Neuronal stem cell (in vitro differentiated cells): ENCODE results near the gene CYP2W1.

Source experiments
- DNase-seq: peaks from one replicate; pipeline ENCODE4 v3.0.0-alpha.2; 2013; ENCODE audit warnings: low spot score
- H2AFZ ChIP-seq: one replicate; pipeline ENCODE4 v1.6.1; 2013; ENCODE audit warnings: mild to moderate bottlenecking, low read length, inconsistent platforms
- H2AK5ac ChIP-seq: 2 replicates; pipeline ENCODE4 v1.6.1; 2013; ENCODE audit warnings: low read depth, mild to moderate bottlenecking, inconsistent platforms, low read length, moderate library complexity, mixed read lengths
- H2BK120ac ChIP-seq: 2 replicates; pipeline ENCODE4 v1.6.1; 2013; ENCODE audit warnings: low read depth, mild to moderate bottlenecking, inconsistent platforms, low read length, moderate library complexity, mixed read lengths
- H2BK12ac ChIP-seq: one replicate; pipeline ENCODE4 v1.6.1; 2013; ENCODE audit warnings: low read length, inconsistent platforms
- H2BK15ac ChIP-seq: 2 replicates; pipeline ENCODE4 v1.6.1; 2013; ENCODE audit warnings: mild to moderate bottlenecking, low read length, inconsistent platforms, mixed read lengths
- H2BK5ac ChIP-seq: one replicate; pipeline ENCODE4 v1.6.1; 2013; ENCODE audit warnings: inconsistent platforms, mild to moderate bottlenecking, low read length, moderate library complexity
- H3K14ac ChIP-seq: one replicate; pipeline ENCODE4 v1.6.1; 2013; ENCODE audit warnings: low read length, inconsistent platforms
- H3K18ac ChIP-seq: 2 replicates; pipeline ENCODE4 v1.6.1; 2013; ENCODE audit warnings: low read length, inconsistent platforms
- H3K23ac ChIP-seq: 2 replicates; pipeline ENCODE4 v1.6.1; 2013; ENCODE audit warnings: low read depth, mild to moderate bottlenecking, mixed read lengths, low read length, inconsistent platforms; ENCODE audit not compliant: poor library complexity
- H3K27ac ChIP-seq: replicated peaks from 3 replicates; pipeline ENCODE4 v1.5.1; 2013; ENCODE audit warnings: low read length, inconsistent platforms
- H3K27me3 ChIP-seq, 3 experiments: 2 replicates each; pipeline ENCODE4 v1.6.1; 2013; ENCODE audit warnings: low read length in 3 of 3, mild to moderate bottlenecking in 2 of 3, inconsistent platforms in 1 of 3, low read depth in 1 of 3, mixed read lengths in 1 of 3, moderate library complexity in 1 of 3; ENCODE audit not compliant: control insufficient read depth in 3 of 3, insufficient read depth in 3 of 3
- H3K36me3 ChIP-seq, 2 donors: replicated peaks in 1 of 2; 2 replicates each; pipeline ENCODE4 v1.6.1; 2013; ENCODE audit warnings: low read length in 2 of 2; ENCODE audit not compliant: control insufficient read depth in 2 of 2, insufficient read depth in 2 of 2
- H3K4ac ChIP-seq: 2 replicates; pipeline ENCODE4 v1.6.1; 2013; ENCODE audit warnings: inconsistent platforms, mild to moderate bottlenecking, low read length, moderate library complexity
- H3K4me1 ChIP-seq, 2 donors: 1 replicate in 1 of 2; 2 replicates in 1 of 2; pipeline ENCODE4 v1.6.1; 2013; ENCODE audit warnings: low read length in 2 of 2, low read depth in 1 of 2; ENCODE audit not compliant: control insufficient read depth in 2 of 2, insufficient read depth in 1 of 2
- H3K4me2 ChIP-seq: one replicate; pipeline ENCODE4 v1.6.1; 2013; ENCODE audit warnings: mild to moderate bottlenecking, low read length, inconsistent platforms; ENCODE audit not compliant: insufficient read depth, poor library complexity, severe bottlenecking
- H3K4me3 ChIP-seq, 2 donors: 2 replicates each; pipeline ENCODE4 v1.5.1; 2013; ENCODE audit warnings: low read length in 2 of 2, mild to moderate bottlenecking in 2 of 2, inconsistent platforms in 1 of 2, moderate library complexity in 1 of 2
- H3K79me1 ChIP-seq: one replicate; pipeline ENCODE4 v1.6.1; 2013; ENCODE audit warnings: low read depth, mild to moderate bottlenecking, inconsistent platforms, low read length, moderate library complexity
- H3K9ac ChIP-seq: one replicate; pipeline ENCODE4 v1.6.1; 2013; ENCODE audit warnings: mild to moderate bottlenecking, low read depth, low read length, inconsistent platforms; ENCODE audit not compliant: poor library complexity
- H3K9me3 ChIP-seq, 2 donors: replicated peaks in 1 of 2; 2 replicates each; pipeline versions ENCODE3 to v1.6.1; 2013; ENCODE audit warnings: low read length in 2 of 2, mild to moderate bottlenecking in 2 of 2, inconsistent platforms in 1 of 2, low read depth in 1 of 2, mixed read lengths in 1 of 2, moderate library complexity in 1 of 2; ENCODE audit not compliant: control insufficient read depth in 2 of 2, insufficient read depth in 1 of 2
- H4K8ac ChIP-seq: one replicate; pipeline ENCODE4 v1.6.1; 2013; ENCODE audit warnings: low read depth, mild to moderate bottlenecking, inconsistent platforms, low read length, moderate library complexity
- H4K91ac ChIP-seq: one replicate; pipeline ENCODE4 v1.6.1; 2013; ENCODE audit warnings: low read length, low read depth, mild to moderate bottlenecking, inconsistent platforms; ENCODE audit not compliant: poor library complexity
- WGBS, 2 donors: extraction: QIAGEN DNeasy Blood & Tissue Kit; methylation state at CpG; one replicate each; pipeline ENCODE4 v1.1.7; 2013; ENCODE audit warnings: missing lambda C conversion rate in 2 of 2, mixed read lengths in 1 of 2; ENCODE audit not compliant: insufficient read length in 2 of 2, insufficient replicate concordance in 1 of 2; ENCODE audit errors: extremely low coverage in 2 of 2; 5-methylcytosine and 5-hydroxymethylcytosine counted together

The CYP2W1 gene

GRCh38 chr7:1007901-1008300 is 24.9 kb downstream of the CYP2W1 start:
- no peaks in the 10 kb centered on the region for H3K27me3 ChIP-seq
- peaks cover 21 to 54% of the 10 kb centered on the region in 2 donors for H3K36me3 ChIP-seq
- DNase-seq, result no peak
- H3K79me1 ChIP-seq, result peaks cover 32% of the 10 kb centered on the region
- peaks cover 0 to 3% of the 10 kb centered on the region in 2 donors for H3K9me3 ChIP-seq
- H2AFZ ChIP-seq, result no peak overlapping the region
- no peak overlapping the region for H4K8ac ChIP-seq
- no peak overlapping the region for H3K14ac ChIP-seq
- H2AK5ac ChIP-seq, result no peak overlapping the region
- H2BK12ac ChIP-seq, result no peak overlapping the region
- WGBS, 2 donors, result no CpG with 5 or more reads among the region's 15 CpGs
- peak overlapping the region; percentile 55 for H3K4ac ChIP-seq
- H3K27ac ChIP-seq, result no peak overlapping the region
- no peak overlapping the region for H2BK15ac ChIP-seq
- peak overlapping the region in 1 of 2 donors; percentile 25 for H3K4me3 ChIP-seq
- H4K91ac ChIP-seq, result no peak overlapping the region
- H3K18ac ChIP-seq, result no peak overlapping the region
- H3K9ac ChIP-seq, result no peak overlapping the region
- no peak overlapping the region for H3K4me2 ChIP-seq
- no peak overlapping the region for H2BK120ac ChIP-seq
- H3K4me1 ChIP-seq, result peaks cover 0 to 2% of the 10 kb centered on the region in 2 donors
- H3K23ac ChIP-seq, result peak overlapping the region; percentile 75
- no peak overlapping the region for H2BK5ac ChIP-seq

GRCh38 chr7:1008733-1009363 is 25.9 kb downstream of the CYP2W1 start:
- Histone ChIP-seq H3K4ac (no peak overlapping the region), H4K91ac (peak overlapping the region; percentile 4), H2AK5ac (no peak overlapping the region), H2BK15ac (no peak overlapping the region), H3K4me3 (peak overlapping the region in 1 of 2 donors; percentile 7), H3K18ac (no peak overlapping the region), H3K4me2 (no peak overlapping the region), H3K9me3 (peaks cover 0 to 3% of the 10 kb centered on the region in 2 donors), H2BK5ac (no peak overlapping the region), H3K9ac (peak overlapping the region; percentile 38), H3K27me3 (no peaks in the 10 kb centered on the region), H3K36me3 (peaks cover 21 to 53% of the 10 kb centered on the region in 2 donors), H4K8ac (peak overlapping the region; percentile 92), H2BK120ac (no peak overlapping the region), H3K4me1 (peaks cover 0 to 2% of the 10 kb centered on the region in 2 donors), H2AFZ (no peak overlapping the region), H3K23ac (peak overlapping the region; percentile 76), H3K14ac (no peak overlapping the region), H3K27ac (no peak overlapping the region), H2BK12ac (no peak overlapping the region), H3K79me1 (peaks cover 35% of the 10 kb centered on the region)
- WGBS, 2 donors, result no CpG with 5 or more reads among the region's 37 CpGs
- no peak for DNase-seq

- no peak for DNase-seq
- H3K4me3 ChIP-seq, result no peak overlapping the region
- no peak overlapping the region for H3K9ac ChIP-seq
- H3K27ac ChIP-seq, result no peak overlapping the region
- H3K23ac ChIP-seq, result peak overlapping the region; percentile 57
- H2BK5ac ChIP-seq, result no peak overlapping the region
- H4K8ac ChIP-seq, result no peak overlapping the region
- no peak overlapping the region for H4K91ac ChIP-seq
- peaks cover 37% of the 10 kb centered on the region for H3K79me1 ChIP-seq
- no peak overlapping the region for H3K4me2 ChIP-seq
- H2BK120ac ChIP-seq, result no peak overlapping the region
- H3K27me3 ChIP-seq, result no peaks in the 10 kb centered on the region
- WGBS, 2 donors, result no CpG with 5 or more reads among the region's 22 CpGs
- H3K18ac ChIP-seq, result no peak overlapping the region
- H2BK12ac ChIP-seq, result no peak overlapping the region
- no peak overlapping the region for H3K4ac ChIP-seq
- H3K36me3 ChIP-seq, result peaks cover 21 to 48% of the 10 kb centered on the region in 2 donors
- no peak overlapping the region for H2AFZ ChIP-seq
- no peak overlapping the region for H3K14ac ChIP-seq
- H3K9me3 ChIP-seq, result peaks cover 0 to 3% of the 10 kb centered on the region in 2 donors
- H2AK5ac ChIP-seq, result no peak overlapping the region
- peaks cover 0 to 2% of the 10 kb centered on the region in 2 donors for H3K4me1 ChIP-seq
- H2BK15ac ChIP-seq, result no peak overlapping the region
These were observed 26.8 kb downstream of the CYP2W1 start for GRCh38 chr7:1009747-1010146.

- no peak overlapping the region for H2BK120ac ChIP-seq
- H4K91ac ChIP-seq, result no peak overlapping the region
- peak overlapping the region; percentile 57 for H3K23ac ChIP-seq
- no peak overlapping the region for H4K8ac ChIP-seq
- H2AFZ ChIP-seq, result no peak overlapping the region
- no peak overlapping the region for H3K4ac ChIP-seq
- no peak for DNase-seq
- H3K14ac ChIP-seq, result no peak overlapping the region
- no CpG with 5 or more reads among the region's 13 CpGs for WGBS, 2 donors
- no peak overlapping the region for H2AK5ac ChIP-seq
- H3K4me2 ChIP-seq, result no peak overlapping the region
- no peak overlapping the region for H2BK5ac ChIP-seq
- H3K9ac ChIP-seq, result no peak overlapping the region
- H3K18ac ChIP-seq, result no peak overlapping the region
- no peak overlapping the region for H2BK15ac ChIP-seq
- H3K9me3 ChIP-seq, result peaks cover 0 to 4% of the 10 kb centered on the region in 2 donors
- H3K27ac ChIP-seq, result no peak overlapping the region
- H3K79me1 ChIP-seq, result peaks cover 37% of the 10 kb centered on the region
- H3K4me1 ChIP-seq, result peaks cover 0 to 3% of the 10 kb centered on the region in 2 donors
- no peaks in the 10 kb centered on the region for H3K27me3 ChIP-seq
- no peak overlapping the region for H3K4me3 ChIP-seq
- H2BK12ac ChIP-seq, result no peak overlapping the region
- peaks cover 21 to 48% of the 10 kb centered on the region in 2 donors for H3K36me3 ChIP-seq
These were observed 27.2 kb downstream of the CYP2W1 start for GRCh38 chr7:1010226-1010625.
